LNCaP clone FGC (cell line): ENCODE data around the gene TKT.

Source experiments
- DNase-seq: peaks from one replicate; pipeline ENCODE4 v3.0.0-alpha.2; 2011; ENCODE audit warnings: low read depth
- H3K4me3 ChIP-seq: 2 replicates; pipeline ENCODE4 v1.5.1; 2011; ENCODE audit warnings: mild to moderate bottlenecking, low read depth, low read length, control low read depth
- TF ChIP-seq, protein P1 (sequence below): IDR thresholded peaks from 2 replicates; pipeline ENCODE4 v1.5.1; 2012; ENCODE audit warnings: mild to moderate bottlenecking; ENCODE audit not compliant: control insufficient read depth, insufficient read depth; ENCODE audit errors: extremely low read depth

Gene TKT

DNA sequence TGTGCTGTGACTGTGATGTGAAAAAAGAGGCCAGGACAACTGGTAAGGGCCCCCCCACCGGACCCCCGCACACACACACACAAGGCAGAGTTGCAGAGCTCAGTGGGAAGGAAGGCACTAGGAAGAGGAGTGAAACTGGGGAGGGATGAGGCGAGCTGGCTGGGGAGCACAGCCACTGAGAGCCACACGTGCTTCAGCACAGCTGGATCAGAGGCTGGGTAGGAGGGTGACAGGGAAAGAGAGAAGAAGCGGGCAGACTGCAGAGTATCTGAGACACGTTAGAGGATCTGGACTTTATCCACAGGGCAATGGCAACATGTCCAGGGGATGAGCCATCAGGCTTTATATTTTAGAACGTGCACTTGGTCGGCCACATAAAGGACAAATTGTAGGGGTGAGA, 38.0 kb upstream of the TKT start:
- no peak for DNase-seq
- no peak overlapping the region for H3K4me3 ChIP-seq
- TF ChIP-seq, protein P1, sequence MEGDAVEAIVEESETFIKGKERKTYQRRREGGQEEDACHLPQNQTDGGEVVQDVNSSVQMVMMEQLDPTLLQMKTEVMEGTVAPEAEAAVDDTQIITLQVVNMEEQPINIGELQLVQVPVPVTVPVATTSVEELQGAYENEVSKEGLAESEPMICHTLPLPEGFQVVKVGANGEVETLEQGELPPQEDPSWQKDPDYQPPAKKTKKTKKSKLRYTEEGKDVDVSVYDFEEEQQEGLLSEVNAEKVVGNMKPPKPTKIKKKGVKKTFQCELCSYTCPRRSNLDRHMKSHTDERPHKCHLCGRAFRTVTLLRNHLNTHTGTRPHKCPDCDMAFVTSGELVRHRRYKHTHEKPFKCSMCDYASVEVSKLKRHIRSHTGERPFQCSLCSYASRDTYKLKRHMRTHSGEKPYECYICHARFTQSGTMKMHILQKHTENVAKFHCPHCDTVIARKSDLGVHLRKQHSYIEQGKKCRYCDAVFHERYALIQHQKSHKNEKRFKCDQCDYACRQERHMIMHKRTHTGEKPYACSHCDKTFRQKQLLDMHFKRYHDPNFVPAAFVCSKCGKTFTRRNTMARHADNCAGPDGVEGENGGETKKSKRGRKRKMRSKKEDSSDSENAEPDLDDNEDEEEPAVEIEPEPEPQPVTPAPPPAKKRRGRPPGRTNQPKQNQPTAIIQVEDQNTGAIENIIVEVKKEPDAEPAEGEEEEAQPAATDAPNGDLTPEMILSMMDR, result no peak

DNA sequence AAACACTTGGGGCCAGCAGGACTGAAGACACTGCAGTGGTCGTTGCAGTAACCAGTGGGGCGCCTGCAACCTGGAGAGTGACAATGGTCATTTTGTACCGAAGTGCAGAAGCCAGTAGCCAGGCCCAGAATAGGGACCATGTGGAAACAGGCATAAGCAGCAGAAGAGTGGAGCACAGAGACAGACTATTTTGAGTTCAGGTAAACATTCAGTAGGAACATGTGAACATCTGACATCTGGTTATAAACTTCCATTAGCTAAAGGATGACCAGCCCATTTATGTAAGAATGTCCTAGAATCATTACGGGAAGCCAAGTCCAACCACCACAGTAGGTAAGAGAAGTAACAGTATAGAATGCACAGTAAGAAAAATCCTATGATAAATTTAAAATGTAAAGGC, 32.4 kb upstream of the TKT start:
- DNase-seq, result no peak
- TF ChIP-seq, protein P1, result no peak
- H3K4me3 ChIP-seq, result no peak overlapping the region

DNA sequence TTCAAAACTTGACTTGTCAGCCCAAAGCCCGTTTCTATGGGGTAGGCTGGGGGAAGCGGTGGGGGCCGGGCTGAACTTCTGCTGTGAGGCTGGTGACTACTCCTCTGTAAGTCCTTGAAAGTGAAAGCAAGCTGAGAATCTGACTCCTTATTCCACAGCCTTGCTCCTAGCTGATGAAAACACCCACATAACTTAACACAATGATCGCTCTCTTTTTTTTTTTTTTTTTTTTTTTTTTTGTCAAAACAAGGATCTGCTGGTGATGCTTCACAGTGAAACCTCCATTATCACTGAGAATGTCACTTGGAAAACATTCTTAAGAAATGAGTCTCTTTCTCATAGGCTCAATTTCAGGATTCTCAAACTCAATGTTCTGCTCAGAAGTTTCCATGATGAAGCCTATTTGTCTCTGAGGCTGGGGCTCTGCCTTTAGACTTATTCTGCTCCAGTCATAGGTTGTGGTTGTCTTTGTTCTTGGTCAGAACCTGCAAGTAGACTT, 31.4 kb upstream of the TKT start:
- H3K4me3 ChIP-seq, result no peak overlapping the region
- TF ChIP-seq, protein P1, result no peak
- DNase-seq, result no peak

DNA sequence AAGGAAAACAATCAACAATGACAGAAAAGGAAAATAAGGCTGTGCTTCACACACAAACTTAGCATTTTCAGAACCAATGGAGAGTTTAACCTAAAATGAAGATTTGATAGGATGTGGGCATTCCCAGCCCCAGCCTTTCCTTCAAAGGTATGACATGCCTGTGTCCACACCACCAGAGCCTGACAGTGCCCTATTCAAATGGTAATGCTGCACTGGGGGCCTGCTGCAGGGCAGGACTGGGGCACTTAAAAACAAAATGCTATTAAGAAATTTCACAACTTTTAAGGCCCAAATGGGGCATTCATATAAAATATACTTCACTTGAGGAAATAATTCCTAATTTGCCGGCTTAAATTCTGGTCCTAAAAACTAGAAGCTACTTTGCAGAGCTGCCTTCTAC, 30.9 kb upstream of the TKT start:
- no peak for DNase-seq
- no peak overlapping the region for H3K4me3 ChIP-seq
- TF ChIP-seq, protein P1, result no peak

DNA sequence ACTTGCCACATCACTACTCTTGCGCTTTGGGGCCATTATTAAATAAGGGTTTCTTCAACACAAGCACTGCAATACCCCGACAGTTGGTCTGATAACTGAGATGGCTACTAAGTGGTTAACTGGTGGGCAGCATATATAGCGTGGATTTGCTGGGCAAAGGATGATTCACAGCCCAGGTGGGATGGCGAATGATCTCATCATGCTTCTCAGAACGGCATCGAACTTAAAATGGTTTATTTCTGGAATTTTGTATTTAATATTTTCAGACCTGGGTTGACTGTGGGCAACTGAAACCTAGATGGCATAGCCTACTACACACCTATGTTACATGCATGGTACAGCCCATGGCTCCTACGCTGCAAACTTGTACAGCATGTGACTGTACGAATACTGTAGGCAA, 26.8 kb upstream of the TKT start:
- no peak for DNase-seq
- TF ChIP-seq, protein P1, result no peak
- no peak overlapping the region for H3K4me3 ChIP-seq

DNA sequence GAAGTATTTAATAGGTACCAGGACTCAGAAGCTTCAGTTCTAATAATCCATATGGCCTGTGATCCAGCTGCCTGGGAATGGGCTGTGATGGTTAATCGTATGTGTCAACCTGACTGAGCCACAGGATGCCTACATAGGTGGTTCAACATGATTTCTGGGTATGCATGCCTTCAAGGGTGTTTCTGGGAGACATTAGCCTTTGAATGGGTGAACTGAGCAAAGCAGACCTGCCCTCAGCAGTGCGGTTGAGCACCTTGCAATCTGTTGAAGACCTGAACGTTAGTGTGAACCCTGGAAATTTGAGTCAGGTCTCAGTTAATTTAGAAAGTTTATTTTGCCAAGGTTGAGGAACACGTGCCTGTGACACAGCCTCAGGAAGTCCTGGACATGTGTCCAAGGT, 22.8 kb upstream of the TKT start:
- TF ChIP-seq, protein P1, result no peak
- H3K4me3 ChIP-seq, result no peak overlapping the region
- no peak for DNase-seq

DNA sequence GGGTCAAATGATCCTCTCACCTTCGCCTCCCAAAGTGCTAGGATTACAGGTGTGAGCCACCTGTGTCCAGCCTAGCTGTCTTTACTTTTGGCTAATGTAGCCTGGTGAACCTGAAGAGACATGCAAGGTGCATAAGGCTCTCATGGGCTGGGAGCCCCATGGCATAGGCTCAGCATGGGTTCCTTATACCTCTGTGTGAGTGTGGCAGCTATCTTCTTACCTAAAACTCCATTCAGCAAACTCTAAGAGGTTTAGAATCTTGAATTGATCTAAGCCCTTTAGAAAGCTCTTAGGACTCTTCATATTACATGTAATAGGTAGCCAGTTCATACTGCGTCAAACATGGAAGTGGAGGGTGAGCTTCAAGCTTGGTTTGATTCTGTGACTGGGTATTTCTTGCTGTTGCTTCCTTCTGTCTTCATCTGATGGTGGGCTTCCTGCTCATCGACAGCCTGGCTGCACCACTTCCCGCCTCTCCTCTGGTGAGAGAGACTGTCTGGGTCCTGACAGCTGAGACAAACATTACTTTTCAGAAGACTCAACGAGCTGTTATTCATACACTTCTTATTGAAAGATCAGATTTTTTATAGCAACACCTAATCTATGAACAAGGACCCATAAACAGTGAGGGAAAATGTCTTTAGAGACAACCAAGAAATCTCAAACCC, 19.2 kb upstream of the TKT start:
- H3K4me3 ChIP-seq, result no peak overlapping the region
- no peak for DNase-seq
- TF ChIP-seq, protein P1, result no peak
